Adrenal gland (tissue), 5 donors: ENCODE results near the gene BTBD7.

Experiments used
- POLR2A ChIP-seq, 2 donors: fragments of 450-650 bp; IDR thresholded peaks; one replicate each; pipeline ENCODE4 v1.6.1; 2017; ENCODE audit warnings: antibody characterized with exemption in 2 of 2, mild to moderate bottlenecking in 2 of 2, moderate library complexity in 1 of 2
- TF ChIP-seq, protein P1 (sequence below), 6 experiments: fragments of 450-650 bp in 4 of 6; fragments of 200-600 bp in 2 of 6; sonication (generic) in 1 of 6; IDR thresholded peaks; 1 replicate in 5 of 6; 2 replicates in 1 of 6; pipeline versions ENCODE4 v1.5.1 to v1.8.0; 2016 to 2021; ENCODE audit warnings: antibody characterized with exemption in 6 of 6, mild to moderate bottlenecking in 2 of 6, moderate library complexity in 1 of 6
- donor health status: DM: no; HTN: no; CAD: no.

DNA sequence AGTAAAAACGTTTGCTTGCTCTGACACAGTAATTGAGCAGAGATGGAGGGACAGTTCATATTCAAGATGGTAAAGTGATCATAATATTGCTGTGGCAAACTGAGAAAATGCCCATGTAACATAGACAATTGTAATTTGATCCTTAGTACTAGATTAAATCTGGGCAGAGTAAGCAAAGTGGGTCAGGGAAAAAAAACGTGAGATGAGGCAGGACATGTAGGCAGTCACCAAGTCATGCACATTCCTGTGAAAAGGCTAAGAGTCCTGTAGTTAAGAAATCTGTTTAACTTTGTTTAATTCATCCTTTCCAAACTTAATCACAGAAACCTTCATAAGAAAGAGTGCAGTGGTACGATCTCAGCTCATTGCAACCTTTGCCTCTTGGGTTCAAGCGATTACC, 16.1 kb downstream of the BTBD7 start:
- TF ChIP-seq, protein P1, sequence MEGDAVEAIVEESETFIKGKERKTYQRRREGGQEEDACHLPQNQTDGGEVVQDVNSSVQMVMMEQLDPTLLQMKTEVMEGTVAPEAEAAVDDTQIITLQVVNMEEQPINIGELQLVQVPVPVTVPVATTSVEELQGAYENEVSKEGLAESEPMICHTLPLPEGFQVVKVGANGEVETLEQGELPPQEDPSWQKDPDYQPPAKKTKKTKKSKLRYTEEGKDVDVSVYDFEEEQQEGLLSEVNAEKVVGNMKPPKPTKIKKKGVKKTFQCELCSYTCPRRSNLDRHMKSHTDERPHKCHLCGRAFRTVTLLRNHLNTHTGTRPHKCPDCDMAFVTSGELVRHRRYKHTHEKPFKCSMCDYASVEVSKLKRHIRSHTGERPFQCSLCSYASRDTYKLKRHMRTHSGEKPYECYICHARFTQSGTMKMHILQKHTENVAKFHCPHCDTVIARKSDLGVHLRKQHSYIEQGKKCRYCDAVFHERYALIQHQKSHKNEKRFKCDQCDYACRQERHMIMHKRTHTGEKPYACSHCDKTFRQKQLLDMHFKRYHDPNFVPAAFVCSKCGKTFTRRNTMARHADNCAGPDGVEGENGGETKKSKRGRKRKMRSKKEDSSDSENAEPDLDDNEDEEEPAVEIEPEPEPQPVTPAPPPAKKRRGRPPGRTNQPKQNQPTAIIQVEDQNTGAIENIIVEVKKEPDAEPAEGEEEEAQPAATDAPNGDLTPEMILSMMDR (IDR thresholded peaks at IDR 0.05): no peak
- TF ChIP-seq POLR2A (IDR thresholded peaks at IDR 0.05): no peak
